K562 (cell line): Measurements from ENCODE around the gene HMCN2. TPM values are rescaled to one million over a fixed set of nuclear protein-coding genes. Genes with fewer than 3 reads are reported as not detected.

Experiments
- polyA plus RNA-seq, 8 experiments: library from polyadenylated mRNA; depleted of rRNA in 4 of 8; stranded (reverse) in 5 of 8; unstranded in 3 of 8; fragments of >200 nt; fragmentation: Nextera tagmentation in 2 of 8; fragmentation: Illumina TruSeq in 1 of 8; extraction: Ambion mirVana in 2 of 8; extraction: Trizol in 1 of 8; gene quantifications; 2 replicates each; pipeline versions ENCODE4 v1.2.1 to v1.2.3, GENCODE V29; 2011 to 2014; ENCODE audit warnings: inconsistent platforms in 1 of 8, missing spikeins in 1 of 8
- total RNA-seq, 7 experiments: library from RNA; depleted of rRNA in 6 of 7; stranded (reverse); fragments of >200 nt in 6 of 7; fragmentation: Illumina TruSeq in 2 of 7; extraction: Trizol in 2 of 7; gene quantifications; 2 replicates each; pipeline versions ENCODE4 v1.2.1 to v1.2.3, GENCODE V29; 2011 to 2021; ENCODE audit warnings: low replicate concordance in 1 of 7
- TF ChIP-seq, protein P1 (sequence below): fragments of 450-650 bp; IDR thresholded peaks from 2 replicates; pipeline ENCODE4 v1.6.1; 2016; ENCODE audit warnings: low read depth

HMCN2 gene
- total and polyA plus RNA-seq, 9 of the 15 experiments (the other 6 are each of a cell fraction or from before 2014, with no cell fraction given): 0.01 TPM; not detected in 8

DNA sequence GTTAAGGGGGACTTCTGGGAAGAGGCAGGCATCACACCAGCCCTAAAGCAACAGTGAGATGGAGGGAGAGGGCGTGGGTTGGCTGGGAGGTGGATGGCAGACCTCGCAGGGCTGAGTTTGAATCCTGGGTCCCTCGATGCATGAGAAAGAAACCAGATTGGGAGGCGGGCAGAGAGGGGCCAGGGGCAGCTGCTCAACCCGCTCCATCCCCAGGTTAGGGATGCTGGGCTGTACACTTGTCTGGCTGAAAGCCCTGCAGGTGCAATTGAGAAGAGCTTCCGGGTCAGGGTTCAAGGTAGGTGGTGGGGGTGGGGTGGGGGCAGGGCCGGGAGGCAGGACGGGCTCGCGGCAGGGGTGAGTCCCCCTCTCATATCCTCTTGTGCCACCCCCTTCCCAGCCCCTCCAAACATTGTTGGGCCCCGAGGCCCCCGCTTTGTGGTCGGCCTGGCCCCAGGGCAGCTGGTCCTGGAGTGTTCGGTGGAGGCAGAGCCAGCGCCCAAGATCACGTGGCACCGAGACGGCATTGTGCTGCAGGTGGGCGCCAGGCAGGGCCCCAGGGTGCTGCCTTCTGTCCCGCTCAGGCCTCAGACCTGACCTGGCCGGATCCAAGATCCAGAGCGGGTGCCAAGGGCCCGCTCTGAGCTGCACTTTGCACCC is 129.4 kb downstream of the HMCN2 start (continued):
- TF ChIP-seq, protein P1, sequence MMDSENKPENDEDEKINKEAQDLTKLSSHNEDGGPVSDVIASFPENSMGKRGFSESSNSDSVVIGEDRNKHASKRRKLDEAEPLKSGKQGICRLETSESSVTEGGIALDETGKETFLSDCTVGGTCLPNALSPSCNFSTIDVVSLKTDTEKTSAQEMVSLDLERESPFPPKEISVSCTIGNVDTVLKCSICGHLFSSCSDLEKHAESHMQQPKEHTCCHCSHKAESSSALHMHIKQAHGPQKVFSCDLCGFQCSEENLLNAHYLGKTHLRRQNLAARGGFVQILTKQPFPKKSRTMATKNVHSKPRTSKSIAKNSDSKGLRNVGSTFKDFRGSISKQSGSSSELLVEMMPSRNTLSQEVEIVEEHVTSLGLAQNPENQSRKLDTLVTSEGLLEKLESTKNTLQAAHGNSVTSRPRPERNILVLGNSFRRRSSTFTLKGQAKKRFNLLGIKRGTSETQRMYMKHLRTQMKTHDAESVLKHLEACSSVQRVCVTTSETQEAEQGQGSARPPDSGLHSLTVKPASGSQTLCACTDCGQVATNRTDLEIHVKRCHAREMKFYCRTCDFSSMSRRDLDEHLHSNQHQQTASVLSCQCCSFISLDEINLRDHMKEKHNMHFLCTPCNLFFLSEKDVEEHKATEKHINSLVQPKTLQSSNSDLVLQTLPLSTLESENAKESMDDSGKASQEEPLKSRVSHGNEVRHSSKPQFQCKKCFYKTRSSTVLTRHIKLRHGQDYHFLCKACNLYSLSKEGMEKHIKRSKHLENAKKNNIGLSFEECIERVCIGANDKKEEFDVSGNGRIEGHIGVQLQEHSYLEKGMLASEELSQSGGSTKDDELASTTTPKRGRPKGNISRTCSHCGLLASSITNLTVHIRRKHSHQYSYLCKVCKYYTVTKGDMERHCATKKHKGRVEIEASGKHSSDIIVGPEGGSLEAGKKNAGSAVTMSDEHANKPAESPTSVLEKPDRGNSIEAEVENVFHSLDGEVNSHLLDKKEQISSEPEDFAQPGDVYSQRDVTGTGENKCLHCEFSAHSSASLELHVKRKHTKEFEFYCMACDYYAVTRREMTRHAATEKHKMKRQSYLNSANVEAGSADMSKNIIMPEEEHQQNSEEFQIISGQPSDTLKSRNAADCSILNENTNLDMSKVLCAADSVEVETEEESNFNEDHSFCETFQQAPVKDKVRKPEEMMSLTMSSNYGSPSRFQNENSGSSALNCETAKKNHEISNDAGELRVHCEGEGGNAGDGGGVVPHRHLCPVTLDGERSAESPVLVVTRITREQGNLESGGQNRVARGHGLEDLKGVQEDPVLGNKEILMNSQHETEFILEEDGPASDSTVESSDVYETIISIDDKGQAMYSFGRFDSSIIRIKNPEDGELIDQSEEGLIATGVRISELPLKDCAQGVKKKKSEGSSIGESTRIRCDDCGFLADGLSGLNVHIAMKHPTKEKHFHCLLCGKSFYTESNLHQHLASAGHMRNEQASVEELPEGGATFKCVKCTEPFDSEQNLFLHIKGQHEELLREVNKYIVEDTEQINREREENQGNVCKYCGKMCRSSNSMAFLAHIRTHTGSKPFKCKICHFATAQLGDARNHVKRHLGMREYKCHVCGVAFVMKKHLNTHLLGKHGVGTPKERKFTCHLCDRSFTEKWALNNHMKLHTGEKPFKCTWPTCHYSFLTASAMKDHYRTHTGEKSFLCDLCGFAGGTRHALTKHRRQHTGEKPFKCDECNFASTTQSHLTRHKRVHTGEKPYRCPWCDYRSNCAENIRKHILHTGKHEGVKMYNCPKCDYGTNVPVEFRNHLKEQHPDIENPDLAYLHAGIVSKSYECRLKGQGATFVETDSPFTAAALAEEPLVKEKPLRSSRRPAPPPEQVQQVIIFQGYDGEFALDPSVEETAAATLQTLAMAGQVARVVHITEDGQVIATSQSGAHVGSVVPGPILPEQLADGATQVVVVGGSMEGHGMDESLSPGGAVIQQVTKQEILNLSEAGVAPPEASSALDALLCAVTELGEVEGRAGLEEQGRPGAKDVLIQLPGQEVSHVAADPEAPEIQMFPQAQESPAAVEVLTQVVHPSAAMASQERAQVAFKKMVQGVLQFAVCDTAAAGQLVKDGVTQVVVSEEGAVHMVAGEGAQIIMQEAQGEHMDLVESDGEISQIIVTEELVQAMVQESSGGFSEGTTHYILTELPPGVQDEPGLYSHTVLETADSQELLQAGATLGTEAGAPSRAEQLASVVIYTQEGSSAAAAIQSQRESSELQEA: no peak
- TF ChIP-seq, all 486 proteins: peak for 4
